H1 (cell line): ENCODE results near the gene KDM1A. TPM values are rescaled to one million over a fixed set of nuclear protein-coding genes. Genes with fewer than 3 reads are reported as not detected.

Experiments used
- CTCF ChIA-PET: fragments of 300-600 bp; sonication (Branson Sonifier 250); formaldehyde crosslinking; loops from one replicate; lab custom pipeline; 2021; ENCODE audit not compliant: partially characterized antibody; lab: Charles Lee
- POLR2A ChIA-PET: fragments of 300-600 bp; sonication (Branson Sonifier 250); formaldehyde crosslinking; loops from one replicate; lab custom pipeline; 2021; ENCODE audit warnings: inconsistent platforms; ENCODE audit not compliant: partially characterized antibody; lab: Charles Lee
- DNase-seq, 2 experiments: peaks; one replicate each; pipeline versions ENCODE4 v3.0.0 to v3.0.0-alpha.2; 2010 to 2022; ENCODE audit warnings: low spot score in 2 of 2, low read depth in 1 of 2, mixed read lengths in 1 of 2
- FAIRE-seq: peaks from 2 replicates; lab custom pipeline; 2011; peaks lifted over from hg19 to GRCh38; lab: Jason Lieb, UNC
- H2AFZ ChIP-seq: 2 replicates; pipeline ENCODE4 v1.8.1; 2012; ENCODE audit warnings: low read length, inconsistent platforms
- H2AK5ac ChIP-seq: 2 replicates; pipeline ENCODE4 v1.6.1; 2013; ENCODE audit warnings: low read depth, low read length
- H2BK120ac ChIP-seq: replicated peaks from 2 replicates; pipeline ENCODE3; 2013; ENCODE audit warnings: low read depth, low read length, inconsistent platforms
- H2BK12ac ChIP-seq: 2 replicates; pipeline ENCODE4 v1.6.1; 2013; ENCODE audit warnings: low read depth, low read length
- H2BK15ac ChIP-seq: 2 replicates; pipeline ENCODE4 v1.6.1; 2013; ENCODE audit warnings: low read length
- H2BK20ac ChIP-seq: 2 replicates; pipeline ENCODE4 v1.6.1; 2013; ENCODE audit warnings: low read length
- H2BK5ac ChIP-seq: 2 replicates; pipeline ENCODE4 v1.6.1; 2013; ENCODE audit warnings: low read depth, low read length
- H3K14ac ChIP-seq: 2 replicates; pipeline ENCODE4 v1.6.1; 2013; ENCODE audit warnings: inconsistent platforms; ENCODE audit not compliant: insufficient read length
- H3K18ac ChIP-seq: 2 replicates; pipeline ENCODE4 v1.6.1; 2013; ENCODE audit warnings: low read length; ENCODE audit errors: extremely low read depth
- H3K23ac ChIP-seq: 2 replicates; pipeline ENCODE4 v1.6.1; 2013; ENCODE audit warnings: inconsistent platforms; ENCODE audit not compliant: insufficient read length
- H3K23me2 ChIP-seq: 2 replicates; pipeline ENCODE4 v1.6.1; 2013; ENCODE audit warnings: low read depth, low read length
- H3K27ac ChIP-seq: 2 replicates; pipeline ENCODE4 v1.6.1; 2011; ENCODE audit warnings: low read depth, low read length, inconsistent platforms
- H3K27me3 ChIP-seq, 4 experiments: replicated peaks in 1 of 4; 1 replicate in 1 of 4; 2 replicates in 3 of 4; pipeline versions ENCODE4 v1.6.1 to v1.8.1; 2011 to 2013; ENCODE audit warnings: low read length in 3 of 4, mild to moderate bottlenecking in 3 of 4, inconsistent platforms in 2 of 4, mixed read lengths in 2 of 4, moderate library complexity in 1 of 4; ENCODE audit not compliant: control insufficient read depth in 3 of 4, insufficient read depth in 3 of 4; ENCODE audit errors: extremely low read depth in 1 of 4
- H3K36me3 ChIP-seq, 4 experiments: 2 replicates each; pipeline versions ENCODE4 v1.6.1 to v1.8.1; 2011 to 2013; ENCODE audit warnings: mild to moderate bottlenecking in 4 of 4, low read length in 3 of 4, moderate library complexity in 2 of 4, control low read depth in 1 of 4, inconsistent platforms in 1 of 4; ENCODE audit not compliant: insufficient read depth in 4 of 4, control insufficient read depth in 2 of 4
- H3K4ac ChIP-seq: replicated peaks from 2 replicates; pipeline ENCODE3; 2013; ENCODE audit warnings: low read length, low read depth, mixed read lengths, inconsistent platforms; ENCODE audit not compliant: insufficient read length
- H3K4me1 ChIP-seq, 4 experiments: replicated peaks in 1 of 4; 1 replicate in 1 of 4; 2 replicates in 3 of 4; pipeline versions ENCODE4 v1.6.1 to v1.8.1; 2011 to 2013; ENCODE audit warnings: low read length in 3 of 4, inconsistent platforms in 2 of 4, mixed read lengths in 1 of 4; ENCODE audit not compliant: insufficient read depth in 4 of 4, control insufficient read depth in 3 of 4
- H3K4me2 ChIP-seq, 2 experiments: 2 replicates each; pipeline versions ENCODE4 v1.6.1 to v1.8.1; 2011 to 2013; ENCODE audit warnings: low read depth in 2 of 2, low read length in 2 of 2, control low read depth in 1 of 2, inconsistent platforms in 1 of 2, mild to moderate bottlenecking in 1 of 2; ENCODE audit not compliant: insufficient read depth in 1 of 2
- H3K4me3 ChIP-seq, 4 experiments: fragments of 200-600, 300-600 bp in 1 of 4; sonication (generic), shearing (Covaris generic), sonication (Bioruptor Twin) in 1 of 4; 2 replicates each; pipeline versions ENCODE4 v1.5.1 to v1.8.1; 2011 to 2016; ENCODE audit warnings: low read length in 4 of 4, low read depth in 3 of 4, control low read depth in 2 of 4, inconsistent platforms in 2 of 4, mild to moderate bottlenecking in 2 of 4, mixed read lengths in 1 of 4, moderate library complexity in 1 of 4; ENCODE audit not compliant: insufficient read depth in 2 of 4; ENCODE audit errors: extremely low read depth in 1 of 4
- H3K56ac ChIP-seq: replicated peaks from 2 replicates; pipeline ENCODE3; 2013; ENCODE audit warnings: low read depth, mild to moderate bottlenecking, mixed read lengths, low read length, inconsistent platforms; ENCODE audit not compliant: insufficient read length
- H3K79me1 ChIP-seq: 2 replicates; pipeline ENCODE4 v1.6.1; 2013; ENCODE audit warnings: low read depth, low read length, control low read depth
- H3K79me2 ChIP-seq, 2 experiments: 2 replicates each; pipeline versions ENCODE4 v1.6.1 to v1.8.1; 2012 to 2013; ENCODE audit warnings: low read length in 2 of 2, mild to moderate bottlenecking in 2 of 2, inconsistent platforms in 1 of 2; ENCODE audit not compliant: insufficient read depth in 2 of 2, control insufficient read depth in 1 of 2
- H3K9ac ChIP-seq, 4 experiments: replicated peaks in 1 of 4; 1 replicate in 1 of 4; 2 replicates in 3 of 4; pipeline versions ENCODE4 v1.6.1 to v1.8.1; 2011 to 2013; ENCODE audit warnings: low read depth in 3 of 4, low read length in 3 of 4, control low read depth in 2 of 4, mild to moderate bottlenecking in 2 of 4, moderate library complexity in 2 of 4, inconsistent platforms in 1 of 4; ENCODE audit errors: extremely low read depth in 1 of 4
- H3K9me3 ChIP-seq, 2 experiments: 2 replicates each; pipeline versions ENCODE4 v1.6.1 to v1.8.1; 2012 to 2013; ENCODE audit warnings: mild to moderate bottlenecking in 2 of 2, moderate library complexity in 2 of 2, control low read depth in 1 of 2, inconsistent platforms in 1 of 2, low read depth in 1 of 2, low read length in 1 of 2, mixed read lengths in 1 of 2; ENCODE audit not compliant: insufficient read depth in 2 of 2
- H4K20me1 ChIP-seq, 2 experiments: replicated peaks in 1 of 2; 2 replicates each; pipeline versions ENCODE3 to v1.8.1; 2011 to 2013; ENCODE audit warnings: inconsistent platforms in 2 of 2, low read length in 2 of 2, mild to moderate bottlenecking in 1 of 2; ENCODE audit not compliant: insufficient read depth in 2 of 2, control insufficient read depth in 1 of 2
- H4K5ac ChIP-seq: 2 replicates; pipeline ENCODE4 v1.6.1; 2013; ENCODE audit warnings: low read length, low read depth, mixed read lengths, inconsistent platforms; ENCODE audit not compliant: insufficient read length
- H4K8ac ChIP-seq: 2 replicates; pipeline ENCODE4 v1.8.0; 2013; ENCODE audit warnings: mild to moderate bottlenecking, moderate library complexity, low read length, inconsistent platforms; ENCODE audit not compliant: insufficient read depth; ENCODE audit errors: extremely low read depth
- H4K91ac ChIP-seq: replicated peaks from 2 replicates; pipeline ENCODE3; 2013; ENCODE audit warnings: low read length, mixed read lengths, inconsistent platforms; ENCODE audit not compliant: insufficient read length
- BRCA1 ChIP-seq: IDR thresholded peaks from 2 replicates; pipeline ENCODE4 v1.6.1; 2012; ENCODE audit warnings: low read depth, low read length, improper control_type of control experiment
- CHD1 ChIP-seq: IDR thresholded peaks from 2 replicates; pipeline ENCODE4 v1.6.1; 2012; ENCODE audit warnings: low read depth, low read length, improper control_type of control experiment
- MAFK ChIP-seq: IDR thresholded peaks from 2 replicates; pipeline ENCODE4 v1.6.1; 2012; ENCODE audit warnings: low read depth, mild to moderate bottlenecking, improper control_type of control experiment, low read length
- PHF8 ChIP-seq: fragments of 200-600 bp; sonication (generic); conservative IDR thresholded peaks from 2 replicates; pipeline ENCODE4 v1.7.1; 2012; ENCODE audit warnings: low read depth, mild to moderate bottlenecking, inconsistent platforms, low read length, moderate library complexity
- SAP30 ChIP-seq: fragments of 300-600 bp; sonication (generic); IDR thresholded peaks from 2 replicates; pipeline ENCODE4 v1.7.1; 2012; ENCODE audit warnings: low read length, moderate library complexity, mild to moderate bottlenecking, inconsistent platforms; ENCODE audit not compliant: insufficient read depth, insufficient replicate concordance
- WGBS, 2 experiments: shearing (Covaris generic) in 1 of 2; methylation state at CpG; one replicate each; pipeline versions ENCODE4 v1.1.6 to v1.1.7; 2013 to 2015; ENCODE audit warnings: low lambda C conversion rate in 2 of 2, mixed read lengths in 2 of 2, inconsistent platforms in 1 of 2, low coverage in 1 of 2, missing lambda C conversion rate in 1 of 2; ENCODE audit not compliant: insufficient replicate concordance in 2 of 2, insufficient coverage in 1 of 2, insufficient read length in 1 of 2; ENCODE audit errors: extremely low coverage in 1 of 2, missing lambda C conversion rate in 1 of 2; 5-methylcytosine and 5-hydroxymethylcytosine counted together
- polyA plus RNA-seq, 7 experiments: library from polyadenylated mRNA; depleted of rRNA in 3 of 7; stranded (reverse) in 5 of 7; unstranded in 2 of 7; fragments of >200 nt in 5 of 7; fragments of 200-250 nt in 2 of 7; gene quantifications; 1 replicate in 5 of 7; 2 replicates in 1 of 7; 4 replicates in 1 of 7; pipeline versions ENCODE4 v1.2.1 to v1.2.3, GENCODE V29; 2011 to 2013; ENCODE audit warnings: missing spikeins in 2 of 7, mixed read lengths in 2 of 7
- total RNA-seq: library from RNA; stranded (reverse); fragmentation: NEBNext Ultra II Directional; extraction: Animal tissue kit (Norgen Biotek cat#: 25700); gene quantifications from 2 replicates; pipeline ENCODE4 v1.2.1, GENCODE V29; 2021

KDM1A gene
- total and polyA plus RNA-seq, 2 of the 8 experiments (the other 6 are each of a cell fraction or from before 2014, with no cell fraction given): 216 to 275 TPM

- H3K23ac ChIP-seq: no peak within 1 kb of the TSS
- no peak within 1 kb of the TSS for H3K14ac ChIP-seq
- H4K20me1 ChIP-seq: no peaks in the 10 kb centered on the region
- no peak within 1 kb of the TSS for H2BK120ac ChIP-seq
- H3K27ac ChIP-seq: no peak within 1 kb of the TSS
- no peaks in the 10 kb centered on the region for H3K79me1 ChIP-seq
- ChIA-PET POLR2A (interaction anchor here (0.8 to 1.7 kb wide), 5 partner anchors 11 to 372 kb away, joined by 3 to 6 read pairs (median 3); partner anchors contain the start of genes HNRNPR and LUZP1), CTCF (interaction anchor here (0.6 to 2.4 kb wide), 10 partner anchors 9 to 1335 kb away, joined by 3 to 6 read pairs (median 4); no protein-coding TSS in a partner anchor)
- no peaks in the 10 kb centered on the region for H3K79me2 ChIP-seq
- no peak for DNase-seq
- H2AK5ac ChIP-seq: no peak within 1 kb of the TSS
- no peak within 1 kb of the TSS for H2BK5ac ChIP-seq
- H4K8ac ChIP-seq: no peak within 1 kb of the TSS
- H3K4ac ChIP-seq: no peak within 1 kb of the TSS
- H4K5ac ChIP-seq: no peak within 1 kb of the TSS
- 80% methylated on average over 5 of the region's 5 CpGs; no CpG with 5 or more reads in 1 of the 2 experiments for WGBS, 2 experiments
- no peak within 1 kb of the TSS; the same call in 1 of the 2 replicates for H3K18ac ChIP-seq
- H4K91ac ChIP-seq: no peak within 1 kb of the TSS
- no peak within 1 kb of the TSS for H3K4me3 ChIP-seq
- FAIRE-seq: no peak
- no peaks in the 10 kb centered on the region for H3K23me2 ChIP-seq
- H3K4me2 ChIP-seq: no peak within 1 kb of the TSS
- H3K9me3 ChIP-seq: no peaks in the 10 kb centered on the region
- peaks cover 0 to 2% (median 0%) of the 10 kb centered on the region in 4 experiments; a peak in 1 of 7 replicates for H3K4me1 ChIP-seq
- H3K56ac ChIP-seq: no peak within 1 kb of the TSS
- no peaks in the 10 kb centered on the region for H3K36me3 ChIP-seq
- H2BK20ac ChIP-seq: no peak within 1 kb of the TSS
- H2AFZ ChIP-seq: 0 out of 2 replicates have a peak within 1 kb of the TSS, but pooled peaks have one; percentile 12
- no peak within 1 kb of the TSS for H2BK12ac ChIP-seq
- no peaks in the 10 kb centered on the region; a peak in 1 of 7 replicates for H3K27me3 ChIP-seq
- no peak within 1 kb of the TSS for H2BK15ac ChIP-seq
- no peak within 1 kb of the TSS for H3K9ac ChIP-seq
- TF ChIP-seq PHF8: no peak
- no peak for TF ChIP-seq BRCA1
- TF ChIP-seq MAFK: no peak
- no peak for TF ChIP-seq SAP30
- TF ChIP-seq CHD1: no peak
These were observed 46.5 kb upstream of the KDM1A start, which contains the start of gene LACTBL1 for GRCh38 chr1:22972760-22973159. LACTBL1 (minus strand) TSS chr1:22972866; CDS start chr1:22972316, 550 bp downstream.
